Kidney (tissue), 14 donors: ENCODE data around the gene GRAP. TPM values are rescaled to one million over a fixed set of nuclear protein-coding genes. Genes with fewer than 3 reads are reported as not detected.
A peak's percentile ranks its signal among the peaks of the same experiment; 100 is the strongest.

Experiments
- DNase-seq, 5 donors: peaks; one replicate each; pipeline ENCODE4 v3.0.0-alpha.2; 2013 to 2020
- FAIRE-seq: peaks from 2 replicates; lab custom pipeline; 2012; peaks lifted over from hg19 to GRCh38; lab: Jason Lieb, UNC
- H3K27ac ChIP-seq, 2 donors: one replicate each; pipeline ENCODE4 v1.7.0; 2013; ENCODE audit warnings: low read depth in 2 of 2, low read length in 2 of 2, inconsistent platforms in 1 of 2
- H3K27me3 ChIP-seq: one replicate; pipeline ENCODE4 v1.7.1; 2013; ENCODE audit warnings: low read length, inconsistent platforms; ENCODE audit not compliant: control insufficient read depth, insufficient read depth
- H3K36me3 ChIP-seq, 3 donors: one replicate each; pipeline versions ENCODE4 v1.7.0 to v1.7.1; 2013; ENCODE audit warnings: low read length in 3 of 3, control low read depth in 1 of 3, inconsistent platforms in 1 of 3; ENCODE audit not compliant: insufficient read depth in 3 of 3, control insufficient read depth in 2 of 3
- H3K4me1 ChIP-seq, 3 donors: one replicate each; pipeline versions ENCODE4 v1.7.0 to v1.7.1; 2013; ENCODE audit warnings: low read length in 3 of 3, inconsistent platforms in 1 of 3, low read depth in 1 of 3; ENCODE audit not compliant: control insufficient read depth in 2 of 3, insufficient read depth in 2 of 3
- H3K4me3 ChIP-seq, 3 donors: one replicate each; pipeline versions ENCODE4 v1.7.0 to v1.8.1; 2013; ENCODE audit warnings: low read length in 3 of 3, control low read depth in 1 of 3, inconsistent platforms in 1 of 3
- H3K9ac ChIP-seq, 3 donors: one replicate each; pipeline versions ENCODE4 v1.7.0 to v1.7.1; 2013; ENCODE audit warnings: low read length in 3 of 3, control low read depth in 1 of 3, inconsistent platforms in 1 of 3
- H3K9me3 ChIP-seq, 3 donors: one replicate each; pipeline versions ENCODE4 v1.7.0 to v1.7.1; 2013; ENCODE audit warnings: low read length in 3 of 3, control low read depth in 1 of 3, inconsistent platforms in 1 of 3; ENCODE audit not compliant: control insufficient read depth in 2 of 3, insufficient read depth in 1 of 3
- intact Hi-C: fragments of 100-400 bp; cut with DNase I; formaldehyde crosslinking; loops from one replicate; pipeline ENCODE4 v1.11.1; 2022
- polyA plus RNA-seq: library from polyadenylated mRNA; stranded (reverse); fragments of 350-450 nt; fragmentation: Illumina TruSeq; extraction: RNeasy Lipid Tissue Mini Kit (QIAGEN cat#74804); gene quantifications from one replicate; pipeline ENCODE4 v1.2.3, GENCODE V29; 2014; ENCODE audit warnings: low read depth, low replicate concordance; ENCODE audit not compliant: insufficient read depth
- total RNA-seq: library from RNA; stranded (reverse); fragmentation: NEBNext Ultra II Directional; extraction: Animal tissue kit (Norgen Biotek cat#: 25700); gene quantifications from one replicate; pipeline ENCODE4 v1.2.1, GENCODE V29; 2021
- TF ChIP-seq, protein P1 (sequence below): IDR thresholded peaks from 3 replicates; pipeline ENCODE4 v1.5.1; 2012; ENCODE audit warnings: mild to moderate bottlenecking, moderate library complexity, borderline replicate concordance; ENCODE audit not compliant: insufficient read depth; ENCODE audit errors: extremely low read depth
- donor health status: control.
- donor health status: control.
- donor health status: control.
- donor health status: control.
- donor health status: control.
- donor health status: DM: yes; HTN: yes; CAD: no.
- donor health status: Normal renal cell carcinoma (clear cell type).

GRAP gene
- total and polyA plus RNA-seq, 2 donors from 2014 or later: 7.0 to 8.4 TPM

GRCh38 chr17:19012171-19013080 lies 34.3 kb downstream of the GRAP start:
- H3K9ac ChIP-seq: no peak overlapping the region
- TF ChIP-seq, protein P1, sequence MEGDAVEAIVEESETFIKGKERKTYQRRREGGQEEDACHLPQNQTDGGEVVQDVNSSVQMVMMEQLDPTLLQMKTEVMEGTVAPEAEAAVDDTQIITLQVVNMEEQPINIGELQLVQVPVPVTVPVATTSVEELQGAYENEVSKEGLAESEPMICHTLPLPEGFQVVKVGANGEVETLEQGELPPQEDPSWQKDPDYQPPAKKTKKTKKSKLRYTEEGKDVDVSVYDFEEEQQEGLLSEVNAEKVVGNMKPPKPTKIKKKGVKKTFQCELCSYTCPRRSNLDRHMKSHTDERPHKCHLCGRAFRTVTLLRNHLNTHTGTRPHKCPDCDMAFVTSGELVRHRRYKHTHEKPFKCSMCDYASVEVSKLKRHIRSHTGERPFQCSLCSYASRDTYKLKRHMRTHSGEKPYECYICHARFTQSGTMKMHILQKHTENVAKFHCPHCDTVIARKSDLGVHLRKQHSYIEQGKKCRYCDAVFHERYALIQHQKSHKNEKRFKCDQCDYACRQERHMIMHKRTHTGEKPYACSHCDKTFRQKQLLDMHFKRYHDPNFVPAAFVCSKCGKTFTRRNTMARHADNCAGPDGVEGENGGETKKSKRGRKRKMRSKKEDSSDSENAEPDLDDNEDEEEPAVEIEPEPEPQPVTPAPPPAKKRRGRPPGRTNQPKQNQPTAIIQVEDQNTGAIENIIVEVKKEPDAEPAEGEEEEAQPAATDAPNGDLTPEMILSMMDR: no peak

GRCh38 chr17:19011581-19011980 lies 35.2 kb downstream of the GRAP start:
- intact Hi-C loops: no loop called here
- TF ChIP-seq, protein P1: no peak
- Histone ChIP-seq H3K9me3 (peaks cover 0 to 4% (median 0%) of the 10 kb centered on the region in 3 donors), H3K4me1 (no peaks in the 10 kb centered on the region), H3K27me3 (no peaks in the 10 kb centered on the region), H3K27ac (no peak overlapping the region), H3K4me3 (no peak overlapping the region), H3K36me3 (no peaks in the 10 kb centered on the region), H3K9ac (no peak overlapping the region)
- no peak for FAIRE-seq
- DNase-seq: peak in 1 of 5 donors; percentile 65

More at GRCh38 chr17:19012171-19013080, 34.3 kb downstream of the GRAP start:
- Histone ChIP-seq H3K4me1 (no peaks in the 10 kb centered on the region), H3K4me3 (no peak overlapping the region), H3K27ac (no peak overlapping the region), H3K36me3 (no peaks in the 10 kb centered on the region), H3K27me3 (no peaks in the 10 kb centered on the region), H3K9me3 (no peaks in the 10 kb centered on the region)
- DNase-seq (peak in 1 of 5 donors; percentile 52), FAIRE-seq (no peak)
- intact Hi-C loops: no loop called here

DNA sequence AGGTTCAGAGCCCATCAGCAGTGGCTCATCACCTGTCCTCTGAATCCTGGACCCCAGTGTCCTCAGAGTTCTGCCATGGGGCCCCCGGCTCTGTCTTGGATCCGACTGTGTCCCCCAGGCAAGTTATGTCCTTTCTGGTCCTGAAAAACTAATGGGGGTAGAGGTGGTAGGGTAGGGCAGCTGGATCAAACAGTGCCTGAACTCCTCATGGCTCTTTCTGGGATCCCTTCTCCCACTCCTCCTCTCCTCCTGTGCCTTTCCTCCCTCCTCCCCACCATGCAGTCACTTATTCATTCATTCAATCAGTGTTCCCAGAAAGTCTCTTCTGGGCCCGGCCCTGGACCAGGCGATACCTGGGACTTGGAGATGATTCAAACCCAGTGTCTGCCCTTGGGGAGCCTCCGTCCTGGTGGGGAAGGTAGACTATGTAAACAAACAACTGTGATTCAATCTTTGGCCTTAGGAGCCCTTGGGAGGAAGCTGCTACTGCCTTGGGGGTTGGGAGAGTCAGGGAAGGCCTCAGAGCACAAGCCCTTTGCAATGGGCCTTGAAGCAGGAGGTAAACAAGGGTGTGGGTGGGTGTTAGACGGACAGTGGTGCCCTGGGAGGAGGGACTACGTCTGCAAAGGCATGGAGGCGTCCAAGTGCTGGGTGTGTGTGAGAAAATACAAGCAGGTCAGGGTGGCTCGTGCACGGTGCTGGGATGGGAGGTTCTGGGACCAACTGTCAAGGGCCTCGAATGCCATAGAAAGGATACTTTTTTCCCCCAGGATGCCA lies 35.8 kb downstream of the GRAP start:
- Histone ChIP-seq H3K36me3 (no peaks in the 10 kb centered on the region), H3K4me3 (no peak overlapping the region), H3K9me3 (peaks cover 0 to 4% (median 0%) of the 10 kb centered on the region in 3 donors), H3K27me3 (no peaks in the 10 kb centered on the region), H3K9ac (no peak overlapping the region), H3K27ac (no peak overlapping the region), H3K4me1 (no peaks in the 10 kb centered on the region)
- FAIRE-seq: no peak
- TF ChIP-seq, protein P1: no peak
- DNase-seq: peak in 1 of 5 donors; percentile 26
- intact Hi-C loops: no loop called here
